SU-DHL-6 (cell line): ENCODE data around the gene CPNE5.

Source experiments
- EZH2phosphoT487 ChIP-seq: fragments of 200-600 bp; sonication (generic), shearing (Covaris generic); conservative IDR thresholded peaks from 2 replicates; pipeline ENCODE4 v1.6.1; 2018; ENCODE audit warnings: mild to moderate bottlenecking, antibody characterized with exemption, low read length, moderate library complexity, mixed read lengths
- TF ChIP-seq, protein P1 (sequence below): fragments of 200-600 bp; sonication (generic); IDR thresholded peaks from one replicate; pipeline ENCODE4 v1.5.1; 2017; ENCODE audit warnings: antibody characterized with exemption, mild to moderate bottlenecking, low read length, moderate library complexity; ENCODE audit not compliant: insufficient read depth, poor library complexity, severe bottlenecking

DNA sequence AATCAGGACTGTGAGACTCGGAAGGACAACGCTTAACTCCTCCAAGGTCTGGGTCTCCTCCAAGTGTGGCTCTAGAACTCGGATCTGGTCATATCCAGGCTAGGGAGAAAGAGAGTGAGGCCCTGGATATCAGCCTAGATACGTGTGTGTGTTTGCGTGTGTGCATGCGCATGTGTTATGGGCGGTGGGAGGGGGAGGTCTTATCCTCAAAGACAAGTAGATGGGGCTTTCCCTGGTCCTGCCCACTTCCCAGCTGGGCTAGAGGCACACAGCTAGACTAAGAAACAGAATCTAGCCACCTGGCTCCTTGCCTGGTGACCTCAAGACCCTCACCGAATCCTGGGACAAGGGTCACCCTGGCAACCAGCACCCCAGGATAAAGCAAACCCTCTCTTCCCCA is 13.2 kb downstream of the CPNE5 start:
- TF ChIP-seq, protein P1, sequence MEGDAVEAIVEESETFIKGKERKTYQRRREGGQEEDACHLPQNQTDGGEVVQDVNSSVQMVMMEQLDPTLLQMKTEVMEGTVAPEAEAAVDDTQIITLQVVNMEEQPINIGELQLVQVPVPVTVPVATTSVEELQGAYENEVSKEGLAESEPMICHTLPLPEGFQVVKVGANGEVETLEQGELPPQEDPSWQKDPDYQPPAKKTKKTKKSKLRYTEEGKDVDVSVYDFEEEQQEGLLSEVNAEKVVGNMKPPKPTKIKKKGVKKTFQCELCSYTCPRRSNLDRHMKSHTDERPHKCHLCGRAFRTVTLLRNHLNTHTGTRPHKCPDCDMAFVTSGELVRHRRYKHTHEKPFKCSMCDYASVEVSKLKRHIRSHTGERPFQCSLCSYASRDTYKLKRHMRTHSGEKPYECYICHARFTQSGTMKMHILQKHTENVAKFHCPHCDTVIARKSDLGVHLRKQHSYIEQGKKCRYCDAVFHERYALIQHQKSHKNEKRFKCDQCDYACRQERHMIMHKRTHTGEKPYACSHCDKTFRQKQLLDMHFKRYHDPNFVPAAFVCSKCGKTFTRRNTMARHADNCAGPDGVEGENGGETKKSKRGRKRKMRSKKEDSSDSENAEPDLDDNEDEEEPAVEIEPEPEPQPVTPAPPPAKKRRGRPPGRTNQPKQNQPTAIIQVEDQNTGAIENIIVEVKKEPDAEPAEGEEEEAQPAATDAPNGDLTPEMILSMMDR: no peak
- no peak for TF ChIP-seq EZH2phosphoT487
